Subcutaneous abdominal adipose tissue (tissue), 5 donors: Measurements from ENCODE around the gene SMURF2.

Source experiments
- H3K27ac ChIP-seq: one replicate; pipeline ENCODE4 v1.7.0; 2013; ENCODE audit warnings: low read depth, mild to moderate bottlenecking, inconsistent platforms, low read length, moderate library complexity
- H3K27me3 ChIP-seq, 5 donors: one replicate each; pipeline ENCODE4 v1.7.0; 2013; ENCODE audit warnings: low read length in 5 of 5, inconsistent platforms in 1 of 5; ENCODE audit not compliant: control insufficient read depth in 5 of 5, insufficient read depth in 4 of 5
- H3K36me3 ChIP-seq, 5 donors: one replicate each; pipeline ENCODE4 v1.7.0; 2013; ENCODE audit warnings: low read length in 5 of 5; ENCODE audit not compliant: control insufficient read depth in 5 of 5, insufficient read depth in 5 of 5
- H3K4me1 ChIP-seq, 5 donors: one replicate each; pipeline ENCODE4 v1.7.0; 2013; ENCODE audit warnings: low read length in 5 of 5, mild to moderate bottlenecking in 3 of 5, moderate library complexity in 1 of 5; ENCODE audit not compliant: control insufficient read depth in 5 of 5, insufficient read depth in 5 of 5
- H3K4me3 ChIP-seq, 5 donors: one replicate each; pipeline ENCODE4 v1.7.0; 2013; ENCODE audit warnings: low read length in 5 of 5, low read depth in 1 of 5
- H3K9ac ChIP-seq, 5 donors: one replicate each; pipeline ENCODE4 v1.7.0; 2013; ENCODE audit warnings: low read length in 5 of 5, mild to moderate bottlenecking in 4 of 5, moderate library complexity in 3 of 5
- H3K9me3 ChIP-seq, 5 donors: one replicate each; pipeline ENCODE4 v1.7.0; 2013; ENCODE audit warnings: low read length in 5 of 5; ENCODE audit not compliant: control insufficient read depth in 5 of 5
- donor health status: healthy.
- donor health status: healthy.
- donor health status: healthy.
- donor health status: healthy.
- donor health status: healthy.

Gene SMURF2

DNA sequence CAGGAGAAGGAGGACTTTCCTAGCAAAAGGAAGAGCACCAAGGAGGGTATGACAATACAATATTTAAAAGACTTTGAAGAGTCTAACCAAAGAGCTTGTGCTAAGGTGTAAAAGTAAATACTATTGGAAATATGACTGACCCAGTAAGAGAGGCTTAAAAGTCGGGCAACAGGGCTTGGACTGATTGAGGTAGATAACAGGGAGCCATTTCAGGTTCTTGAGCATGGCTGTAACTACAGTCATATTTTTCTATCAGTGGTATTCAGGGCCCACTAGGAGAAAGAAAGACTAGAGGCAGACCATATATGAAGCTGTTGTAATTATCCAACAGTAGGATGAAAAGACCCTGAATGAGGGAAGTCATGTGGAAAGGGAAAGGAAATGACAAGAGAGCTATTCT lies 62.3 kb downstream of the SMURF2 start:
- H3K27ac ChIP-seq: no peak overlapping the region
- peaks cover 0 to 17% (median 7%) of the 10 kb centered on the region in 5 donors for H3K4me1 ChIP-seq
- no peaks in the 10 kb centered on the region for H3K9me3 ChIP-seq

DNA sequence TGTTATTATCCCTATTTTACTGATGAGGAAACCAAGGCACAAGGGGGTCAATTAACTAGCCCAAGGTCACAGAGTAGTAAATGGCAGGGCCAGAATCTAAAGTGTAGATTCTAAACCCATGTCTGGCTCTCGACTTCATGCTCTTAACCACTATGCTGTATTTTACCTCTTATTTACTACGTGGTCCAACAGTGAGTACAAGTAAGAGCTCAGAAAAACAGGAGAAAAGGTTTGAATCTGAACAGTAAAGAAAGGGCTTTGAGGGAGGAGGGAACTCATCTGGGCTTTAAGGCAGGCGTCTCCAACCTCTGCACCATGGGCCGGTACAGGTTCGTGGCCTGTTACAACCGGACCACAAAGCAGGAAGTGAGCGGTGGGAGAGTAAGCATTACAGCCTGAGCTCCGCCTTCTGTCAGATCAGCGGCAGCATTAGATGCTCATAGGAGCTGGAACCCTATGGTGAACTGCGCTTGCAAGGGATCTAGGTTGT lies 62.9 kb downstream of the SMURF2 start:
- no peak overlapping the region for H3K4me3 ChIP-seq
- H3K4me1 ChIP-seq: peaks cover 0 to 13% (median 3%) of the 10 kb centered on the region in 5 donors
- H3K27ac ChIP-seq: no peak overlapping the region
- no peaks in the 10 kb centered on the region for H3K27me3 ChIP-seq
- H3K9ac ChIP-seq: no peak overlapping the region
- no peaks in the 10 kb centered on the region for H3K9me3 ChIP-seq
- H3K36me3 ChIP-seq: no peaks in the 10 kb centered on the region

More for the DNA sequence above, 62.3 kb downstream of the SMURF2 start:
- H3K9ac ChIP-seq: no peak overlapping the region
- no peaks in the 10 kb centered on the region for H3K27me3 ChIP-seq
- no peak overlapping the region for H3K4me3 ChIP-seq
- H3K36me3 ChIP-seq: no peaks in the 10 kb centered on the region

DNA sequence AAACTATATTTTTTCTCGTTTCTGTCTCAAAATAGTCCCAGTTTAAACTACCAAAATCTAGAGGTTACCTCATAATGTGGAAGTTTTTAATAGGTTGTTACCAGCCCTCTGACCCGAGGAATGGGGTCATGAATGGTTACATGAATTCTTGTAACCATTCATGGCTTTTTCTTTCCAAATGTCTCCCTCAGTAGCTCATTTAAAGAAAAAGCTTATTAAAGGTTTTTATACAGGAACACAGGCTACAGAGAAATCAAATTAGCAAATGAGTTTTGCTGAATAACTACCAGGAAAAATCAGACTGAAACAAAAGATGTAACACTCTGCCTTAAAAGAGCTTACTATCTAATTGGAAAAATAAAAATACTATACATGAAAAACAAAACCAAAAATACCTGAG lies 63.4 kb downstream of the SMURF2 start:
- Histone ChIP-seq H3K9ac (no peak overlapping the region), H3K36me3 (peaks cover 0 to 3% (median 0%) of the 10 kb centered on the region in 5 donors), H3K9me3 (no peaks in the 10 kb centered on the region), H3K4me1 (peaks cover 0 to 9% (median 3%) of the 10 kb centered on the region in 5 donors), H3K4me3 (no peak overlapping the region), H3K27ac (no peak overlapping the region), H3K27me3 (no peaks in the 10 kb centered on the region)

DNA sequence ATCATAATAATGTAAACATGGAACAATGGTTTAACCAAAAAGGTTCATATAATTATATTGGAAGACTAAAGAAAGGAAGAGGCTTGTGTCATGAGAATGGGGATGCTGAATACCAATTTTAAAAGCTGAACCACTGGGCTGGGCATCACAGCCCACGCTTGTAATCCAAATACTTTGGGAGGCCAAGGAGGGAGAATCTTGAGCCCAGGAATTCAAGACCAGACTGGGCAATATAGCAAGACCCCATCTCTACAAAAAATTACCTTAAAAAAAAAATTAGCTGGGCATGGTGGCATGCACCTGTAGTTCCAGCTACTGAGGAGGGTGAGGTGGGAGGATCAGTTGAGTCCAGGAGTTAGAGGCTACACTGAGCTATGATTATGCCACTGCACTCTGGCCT lies 65.1 kb downstream of the SMURF2 start:
- Histone ChIP-seq H3K9ac (no peak overlapping the region), H3K4me1 (peaks cover 0 to 9% (median 0%) of the 10 kb centered on the region in 5 donors), H3K4me3 (no peak overlapping the region), H3K27me3 (no peaks in the 10 kb centered on the region), H3K36me3 (peaks cover 3 to 15% (median 5%) of the 10 kb centered on the region in 5 donors), H3K9me3 (no peaks in the 10 kb centered on the region), H3K27ac (no peak overlapping the region)

DNA sequence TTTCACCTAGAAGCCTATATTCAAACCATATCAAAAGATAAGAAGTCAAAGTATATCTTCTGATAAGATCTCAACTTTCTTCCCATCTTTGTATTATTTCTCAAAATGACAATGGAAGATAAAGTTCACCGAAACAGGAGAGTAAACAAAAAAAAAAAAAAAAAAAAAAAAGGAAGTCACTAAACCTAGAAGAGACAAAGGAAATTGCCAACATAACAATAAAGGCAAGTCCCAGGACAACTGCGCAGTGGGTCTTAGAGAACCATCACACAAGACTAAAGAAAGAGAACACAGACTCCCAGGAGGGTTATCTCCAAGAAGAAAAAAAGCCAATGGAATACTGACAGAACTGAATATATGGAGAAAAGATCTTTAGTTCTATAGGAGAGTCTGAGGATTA lies 65.7 kb downstream of the SMURF2 start:
- Histone ChIP-seq H3K27ac (no peak overlapping the region), H3K36me3 (peaks cover 3 to 19% (median 8%) of the 10 kb centered on the region in 5 donors)

DNA sequence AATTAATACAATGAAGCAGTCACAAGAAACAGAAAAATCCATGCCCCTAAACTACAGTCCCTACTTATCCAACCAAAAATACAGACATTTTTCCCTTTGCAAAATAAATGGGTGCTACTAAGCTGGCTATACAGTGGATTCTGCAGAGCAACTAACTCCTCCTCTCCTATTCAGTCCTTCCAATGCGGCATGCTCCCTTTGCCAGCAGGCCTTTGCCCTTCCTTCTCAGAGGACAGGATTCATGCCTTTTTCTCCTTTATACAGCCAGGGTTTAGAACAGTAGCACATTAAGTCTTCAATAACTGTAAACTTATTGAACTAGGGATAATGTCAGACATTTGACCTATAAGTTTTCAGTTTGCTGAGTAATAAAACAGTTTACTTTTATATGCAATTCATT lies 70.2 kb downstream of the SMURF2 start:
- Histone ChIP-seq H3K4me1 (peaks cover 0 to 4% (median 0%) of the 10 kb centered on the region in 5 donors), H3K36me3 (peaks cover 3 to 23% (median 13%) of the 10 kb centered on the region in 5 donors), H3K9ac (no peak overlapping the region), H3K4me3 (no peak overlapping the region), H3K27ac (no peak overlapping the region), H3K9me3 (no peaks in the 10 kb centered on the region), H3K27me3 (no peaks in the 10 kb centered on the region)

More for the DNA sequence above, 65.7 kb downstream of the SMURF2 start:
- Histone ChIP-seq H3K27me3 (no peaks in the 10 kb centered on the region), H3K9ac (no peak overlapping the region), H3K4me3 (no peak overlapping the region), H3K4me1 (peaks cover 0 to 9% (median 0%) of the 10 kb centered on the region in 5 donors), H3K9me3 (no peaks in the 10 kb centered on the region)

DNA sequence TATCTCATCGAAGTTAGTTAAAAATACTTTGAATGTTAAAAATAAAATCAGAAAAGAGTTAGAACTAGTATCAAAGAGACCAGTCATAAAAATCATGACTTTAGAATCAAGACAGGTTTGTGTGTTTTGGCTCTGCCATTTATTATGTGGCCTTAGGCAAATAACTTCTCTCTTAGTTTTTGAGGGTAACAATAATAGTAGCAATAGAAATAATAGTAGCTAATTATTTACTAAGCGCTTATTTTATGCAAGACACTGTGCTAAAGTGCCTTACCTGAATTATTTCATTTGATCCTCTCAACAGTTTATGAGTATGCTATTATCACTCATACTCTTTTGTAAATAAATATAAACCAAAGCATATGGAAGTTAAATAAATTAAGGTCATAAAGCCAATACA lies 77.0 kb downstream of the SMURF2 start:
- H3K9me3 ChIP-seq: no peaks in the 10 kb centered on the region
- no peak overlapping the region for H3K4me3 ChIP-seq
- H3K36me3 ChIP-seq: peaks cover 21 to 32% (median 26%) of the 10 kb centered on the region in 5 donors

DNA sequence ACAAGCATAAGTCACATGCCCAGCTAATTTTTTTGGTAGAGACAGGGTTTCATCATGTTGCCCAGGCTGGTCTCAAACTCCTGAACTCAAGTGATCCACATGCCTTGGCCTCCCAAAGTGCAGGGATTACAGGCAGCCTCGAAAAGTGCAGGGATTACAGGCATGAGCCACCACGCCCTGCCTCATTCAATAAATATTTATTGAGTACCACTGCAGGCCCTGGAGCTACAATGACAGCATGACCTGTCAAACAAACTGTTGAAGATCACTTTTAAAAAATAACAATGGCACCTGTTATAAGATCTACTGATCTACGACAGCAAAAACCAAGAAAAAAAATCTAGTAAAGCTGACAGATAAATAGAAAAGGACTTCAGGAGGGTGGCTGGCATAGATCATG lies 79.1 kb downstream of the SMURF2 start:
- Histone ChIP-seq H3K36me3 (peaks cover 24 to 38% (median 34%) of the 10 kb centered on the region in 5 donors), H3K4me1 (no peaks in the 10 kb centered on the region), H3K27me3 (no peaks in the 10 kb centered on the region), H3K9me3 (no peaks in the 10 kb centered on the region), H3K27ac (no peak overlapping the region), H3K4me3 (no peak overlapping the region), H3K9ac (no peak overlapping the region)

More for the DNA sequence above, 77.0 kb downstream of the SMURF2 start:
- Histone ChIP-seq H3K4me1 (no peaks in the 10 kb centered on the region), H3K27ac (no peak overlapping the region), H3K9ac (no peak overlapping the region), H3K27me3 (no peaks in the 10 kb centered on the region)

DNA sequence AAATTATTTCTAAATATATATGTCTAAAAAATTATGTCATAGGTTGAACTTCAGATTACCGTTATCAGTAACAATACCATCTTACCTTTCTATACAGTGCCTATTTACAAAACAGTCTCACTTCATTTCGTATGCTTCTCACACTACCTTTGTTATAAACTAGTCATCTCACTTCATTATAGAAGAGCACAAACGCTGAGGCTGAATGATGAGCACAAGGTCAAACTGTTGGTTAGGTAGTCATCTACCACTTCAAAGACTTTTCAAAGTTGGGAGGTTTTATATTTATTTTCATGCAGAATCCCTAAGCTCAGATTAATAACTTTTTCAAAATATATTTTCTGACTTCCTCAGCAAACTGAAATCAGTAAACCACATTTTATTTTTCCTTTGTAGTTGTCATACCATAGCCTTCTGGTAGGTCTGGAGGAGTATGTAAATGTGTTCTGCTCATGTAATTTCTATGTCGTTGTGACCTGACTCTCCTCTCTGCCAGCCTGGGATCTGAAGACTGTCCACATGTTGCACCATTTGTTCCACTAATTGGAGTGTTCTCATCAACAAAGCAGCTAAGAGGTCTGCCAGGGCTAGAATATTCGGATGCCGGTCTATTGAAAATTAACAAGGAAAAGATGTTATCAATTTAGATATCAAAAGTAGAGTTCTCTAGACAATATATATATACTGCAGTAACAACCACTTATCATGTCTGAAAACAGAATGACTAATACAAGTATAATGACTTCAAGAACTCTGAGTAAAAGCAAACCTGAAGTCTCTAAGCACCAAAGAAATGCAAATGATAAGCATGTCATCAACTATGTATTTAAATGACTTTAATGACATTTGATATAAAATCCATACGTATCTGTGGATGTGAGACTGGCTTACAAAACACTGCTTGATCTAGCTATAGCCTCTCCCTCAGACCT lies 81.5 kb downstream of the SMURF2 start:
- no peaks in the 10 kb centered on the region for H3K27me3 ChIP-seq
- H3K9me3 ChIP-seq: no peaks in the 10 kb centered on the region
- H3K9ac ChIP-seq: no peak overlapping the region
- H3K27ac ChIP-seq: no peak overlapping the region
- H3K36me3 ChIP-seq: peaks cover 27 to 51% (median 34%) of the 10 kb centered on the region in 5 donors
- H3K4me1 ChIP-seq: no peaks in the 10 kb centered on the region
- H3K4me3 ChIP-seq: no peak overlapping the region

DNA sequence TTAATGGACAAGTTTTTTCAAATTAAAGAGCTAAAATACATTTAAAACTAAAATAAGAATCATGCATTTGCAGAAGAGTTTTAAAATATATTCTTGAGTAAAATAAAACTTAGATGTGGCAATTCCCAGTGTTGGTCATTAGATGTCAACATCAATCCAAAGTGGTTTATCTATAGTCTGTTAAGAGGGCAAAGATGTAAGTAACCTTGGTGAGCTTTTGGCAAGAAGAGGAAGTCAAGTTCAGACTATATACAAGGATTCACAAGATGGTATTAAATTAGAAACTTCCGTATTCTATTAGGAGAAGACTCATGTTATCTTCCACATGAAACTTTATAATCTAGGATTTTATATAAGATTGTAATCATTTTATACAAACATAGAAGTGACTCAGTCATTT lies 82.2 kb downstream of the SMURF2 start:
- H3K27ac ChIP-seq: no peak overlapping the region
- no peaks in the 10 kb centered on the region for H3K4me1 ChIP-seq
- H3K27me3 ChIP-seq: no peaks in the 10 kb centered on the region
- H3K36me3 ChIP-seq: peaks cover 27 to 51% (median 35%) of the 10 kb centered on the region in 5 donors
- no peaks in the 10 kb centered on the region for H3K9me3 ChIP-seq
- no peak overlapping the region for H3K4me3 ChIP-seq
- H3K9ac ChIP-seq: no peak overlapping the region
